K562 (cell line): Measurements from ENCODE around the gene STK24. TPM values are rescaled to one million over a fixed set of nuclear protein-coding genes. Genes with fewer than 3 reads are reported as not detected.

Experiments used
- ATAC-seq: fragments of 200-7000 bp; cut with Tn5 transposase; 3 replicates; pipeline ENCODE4 v1.9.1; 2020; ENCODE audit warnings: moderate library complexity
- BruUV-seq: library from RNA; stranded (reverse); fragments of 400-500 nt; replicated peaks from 2 replicates; lab custom pipeline; 2021; lab: Mats Ljungman, UMichigan
- CTCF ChIA-PET: fragments of 300-600 bp; formaldehyde crosslinking; extraction: SDS; loops from one replicate; lab custom pipeline; 2021; ENCODE audit warnings: low intra/inter-chr PET ratio; lab: Yijun Ruan, JAX
- POLR2A ChIA-PET: fragments of 300-600, 350-650 bp; sonication (Branson Sonifier 250); formaldehyde crosslinking; extraction: SDS; loops from one replicate; lab custom pipeline; 2021; ENCODE audit warnings: antibody characterized with exemption, inconsistent platforms; lab: Yijun Ruan, JAX
- DNase-seq, 4 experiments: peaks; one replicate each; pipeline versions ENCODE4 v3.0.0 to v3.0.0-alpha.2; 2011 to 2018; ENCODE audit warnings: low spot score in 3 of 4, mixed read lengths in 3 of 4; ENCODE audit errors: extremely low read depth in 1 of 4
- FAIRE-seq: peaks from 2 replicates; lab custom pipeline; 2011; peaks lifted over from hg19 to GRCh38; lab: Jason Lieb, UNC
- H2AFZ ChIP-seq: 2 replicates; pipeline ENCODE4 v1.6.0; 2011; ENCODE audit warnings: low read depth, low read length, control low read depth, inconsistent platforms
- H3K27ac ChIP-seq: fragments of 200-600 bp; 3 replicates; pipeline ENCODE4 v1.8.0; 2011; ENCODE audit warnings: low read depth, mild to moderate bottlenecking, control low read depth, inconsistent platforms, low read length, moderate library complexity, mixed read lengths; ENCODE audit errors: extremely low read depth
- H3K27me3 ChIP-seq, 2 experiments: fragments of 300-600 bp in 1 of 2; 2 replicates in 1 of 2; 3 replicates in 1 of 2; pipeline versions ENCODE4 v1.6.0 to v1.8.0; 2011; ENCODE audit warnings: inconsistent platforms in 2 of 2, low read length in 2 of 2, mild to moderate bottlenecking in 1 of 2, mixed read lengths in 1 of 2, moderate library complexity in 1 of 2; ENCODE audit not compliant: control insufficient read depth in 2 of 2, insufficient read depth in 2 of 2
- H3K36me3 ChIP-seq: fragments of 300-600 bp; 3 replicates; pipeline ENCODE4 v1.8.0; 2011; ENCODE audit warnings: mild to moderate bottlenecking, low read length, inconsistent platforms; ENCODE audit not compliant: control insufficient read depth, insufficient read depth
- H3K4me1 ChIP-seq, 2 experiments: fragments of 200-600 bp in 1 of 2; replicated peaks in 1 of 2; 2 replicates in 1 of 2; 3 replicates in 1 of 2; pipeline versions ENCODE4 v1.5.1 to v1.8.0; 2011; ENCODE audit warnings: inconsistent platforms in 2 of 2, low read length in 2 of 2, mild to moderate bottlenecking in 1 of 2, mixed read lengths in 1 of 2, moderate library complexity in 1 of 2; ENCODE audit not compliant: control insufficient read depth in 2 of 2, insufficient read depth in 2 of 2
- H3K4me2 ChIP-seq: 2 replicates; pipeline ENCODE4 v1.6.1; 2011; ENCODE audit warnings: low read length, control low read depth, inconsistent platforms, mixed read lengths; ENCODE audit not compliant: insufficient read depth
- H3K4me3 ChIP-seq: fragments of 200-600 bp; sonication (generic), shearing (Covaris generic); 2 replicates; pipeline ENCODE4 v1.5.1; 2016; ENCODE audit warnings: control low read depth, inconsistent platforms
- H3K79me2 ChIP-seq: fragments of 200-600 bp; 3 replicates; pipeline ENCODE4 v1.8.0; 2011; ENCODE audit warnings: low read length, inconsistent platforms; ENCODE audit not compliant: control insufficient read depth, insufficient read depth
- H3K9ac ChIP-seq, 2 experiments: 2 replicates each; pipeline versions ENCODE4 v1.6.0 to v1.6.1; 2011; ENCODE audit warnings: low read depth in 2 of 2, low read length in 2 of 2, control low read depth in 1 of 2, inconsistent platforms in 1 of 2, mild to moderate bottlenecking in 1 of 2, mixed read lengths in 1 of 2; ENCODE audit not compliant: insufficient read depth in 1 of 2
- H3K9me1 ChIP-seq: one replicate; pipeline ENCODE4 v1.6.0; 2011; ENCODE audit warnings: inconsistent platforms, mild to moderate bottlenecking, low read length, moderate library complexity; ENCODE audit not compliant: control insufficient read depth, insufficient read depth
- H3K9me3 ChIP-seq: replicated peaks from 2 replicates; pipeline ENCODE4 v1.5.1; 2011; ENCODE audit warnings: low read depth, low read length, inconsistent platforms; ENCODE audit not compliant: control insufficient read depth, insufficient read depth
- H4K20me1 ChIP-seq: replicated peaks from 2 replicates; pipeline ENCODE4 v1.6.1; 2011; ENCODE audit warnings: low read length, inconsistent platforms, mixed read lengths; ENCODE audit not compliant: control insufficient read depth, insufficient read depth
- PRMT5 ChIP-seq: sonication (generic); formaldehyde crosslinking; IDR thresholded peaks from 2 replicates; pipeline ENCODE4 v1.5.0; 2020; ENCODE audit warnings: missing genetic modification reagents
- ZNF12 ChIP-seq: sonication (generic); formaldehyde crosslinking; IDR thresholded peaks from 2 replicates; pipeline ENCODE4 v1.4.0; 2020; ENCODE audit warnings: mild to moderate bottlenecking, missing genetic modification reagents
- ZNF24 ChIP-seq: fragments of 450-650 bp; IDR thresholded peaks from 2 replicates; pipeline ENCODE4 v1.6.1; 2016
- WGBS: fragments of 100-300 bp; shearing (Covaris generic); methylation state at CpG from one replicate; pipeline ENCODE4 v1.1.6; 2016; ENCODE audit warnings: low coverage, mixed read lengths; ENCODE audit not compliant: insufficient coverage; ENCODE audit errors: missing lambda C conversion rate; 5-methylcytosine and 5-hydroxymethylcytosine counted together
- in situ Hi-C: fragments of 300-500 bp; cut with MboI; formaldehyde crosslinking; loops from 4 replicates; pipeline ENCODE4 v1.15.0; 2018; ENCODE audit warnings: inconsistent platforms, mixed read lengths
- intact Hi-C: fragments of 100-400 bp; cut with micrococcal nuclease; formaldehyde crosslinking; loops from 2 replicates; pipeline ENCODE4 v1.14.2; 2022
- polyA plus RNA-seq, 8 experiments: library from polyadenylated mRNA; depleted of rRNA in 4 of 8; stranded (reverse) in 5 of 8; unstranded in 3 of 8; fragments of >200 nt; fragmentation: Nextera tagmentation in 2 of 8; fragmentation: Illumina TruSeq in 1 of 8; extraction: Ambion mirVana in 2 of 8; extraction: Trizol in 1 of 8; gene quantifications; 2 replicates each; pipeline versions ENCODE4 v1.2.1 to v1.2.3, GENCODE V29; 2011 to 2014; ENCODE audit warnings: inconsistent platforms in 1 of 8, missing spikeins in 1 of 8
- total RNA-seq, 7 experiments: library from RNA; depleted of rRNA in 6 of 7; stranded (reverse); fragments of >200 nt in 6 of 7; fragmentation: Illumina TruSeq in 2 of 7; extraction: Trizol in 2 of 7; gene quantifications; 2 replicates each; pipeline versions ENCODE4 v1.2.1 to v1.2.3, GENCODE V29; 2011 to 2021; ENCODE audit warnings: low replicate concordance in 1 of 7
- TF ChIP-seq, protein P1 (sequence below): fragments of 250-450 bp; sonication (Bioruptor Pico); IDR thresholded peaks from 2 replicates; pipeline ENCODE4 v1.8.0; 2022; ENCODE audit warnings: inconsistent platforms, mild to moderate bottlenecking, moderate library complexity, borderline replicate concordance
- TF ChIP-seq, protein P2 (sequence below), 2 experiments: IDR thresholded peaks; 2 replicates each; pipeline ENCODE4 v1.6.1; 2011; ENCODE audit warnings: borderline replicate concordance in 1 of 2, control low read depth in 1 of 2, low read depth in 1 of 2, low read length in 1 of 2, mild to moderate bottlenecking in 1 of 2, mixed read lengths in 1 of 2, moderate library complexity in 1 of 2; ENCODE audit not compliant: insufficient read depth in 1 of 2, insufficient read length in 1 of 2, poor library complexity in 1 of 2, severe bottlenecking in 1 of 2; ENCODE audit errors: extremely low read depth in 1 of 2

Gene STK24
- total and polyA plus RNA-seq, 9 of the 15 experiments (the other 6 are each of a cell fraction or from before 2014, with no cell fraction given): 3.8 to 78.4 (median 28.2) TPM

DNA sequence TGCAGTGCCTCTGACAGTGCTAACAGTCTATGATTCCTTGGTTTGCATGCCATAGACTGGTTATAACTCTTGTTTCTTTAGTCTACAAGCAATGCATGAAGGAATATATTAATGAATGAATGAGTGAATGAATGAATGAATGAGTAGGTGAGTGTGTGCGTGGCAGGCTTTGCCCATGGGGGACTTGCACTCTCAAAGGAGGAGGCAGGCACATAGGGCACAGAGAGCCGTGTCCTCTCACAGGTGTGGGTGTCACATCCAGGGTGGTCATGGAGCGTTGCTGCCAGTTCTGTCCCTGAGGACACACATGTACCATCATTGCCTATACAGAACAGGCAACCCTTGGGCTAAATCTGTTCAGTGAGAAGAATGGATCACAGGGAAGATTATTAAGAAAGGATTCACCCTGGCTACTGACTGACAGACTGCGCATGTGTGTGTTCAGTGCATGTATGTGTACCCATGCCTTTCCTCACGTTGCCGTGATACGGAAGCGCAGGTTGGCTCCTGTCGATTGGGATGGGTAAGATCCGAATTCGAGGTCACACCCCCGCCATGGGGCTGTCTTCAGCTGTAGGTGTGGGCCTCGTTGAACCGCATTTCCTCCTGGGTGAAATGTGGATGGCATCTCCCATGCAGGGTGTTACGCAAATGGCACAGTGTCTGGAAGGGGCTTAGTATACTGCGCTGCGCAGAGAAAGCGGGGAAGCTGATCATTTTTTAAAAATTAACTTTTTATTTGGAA, 161.4 kb downstream of the STK24 start:
- ChIA-PET CTCF (no interaction called here), POLR2A (no interaction called here)
- no peaks in the 10 kb centered on the region for H4K20me1 ChIP-seq
- no peaks in the 10 kb centered on the region for H3K36me3 ChIP-seq
- intact Hi-C loops (no loop called here), in situ Hi-C loops (no loop called here)
- FAIRE-seq (no peak), ATAC-seq (no peak), DNase-seq (no peak)
- no peak overlapping the region for H3K27ac ChIP-seq
- no TSS peak for BruUV-seq
- H2AFZ ChIP-seq: no peak overlapping the region
- peaks cover 14 to 62% of the 10 kb centered on the region in 2 experiments; a peak in 4 of 5 replicates for H3K27me3 ChIP-seq
- no peaks in the 10 kb centered on the region for H3K9me1 ChIP-seq
- no peaks in the 10 kb centered on the region for H3K4me1 ChIP-seq
- no peak overlapping the region for H3K9ac ChIP-seq
- H3K4me2 ChIP-seq: no peak overlapping the region
- 15% methylated on average over 18 of the region's 18 CpGs for WGBS
- no peaks in the 10 kb centered on the region for H3K9me3 ChIP-seq
- H3K4me3 ChIP-seq: no peak overlapping the region
- no peaks in the 10 kb centered on the region for H3K79me2 ChIP-seq
- TF ChIP-seq ZNF12 (no peak), ZNF24 (0 out of 2 replicates have a peak, but pooled peaks have one; percentile 26), PRMT5 (no peak)
- TF ChIP-seq, protein P1, sequence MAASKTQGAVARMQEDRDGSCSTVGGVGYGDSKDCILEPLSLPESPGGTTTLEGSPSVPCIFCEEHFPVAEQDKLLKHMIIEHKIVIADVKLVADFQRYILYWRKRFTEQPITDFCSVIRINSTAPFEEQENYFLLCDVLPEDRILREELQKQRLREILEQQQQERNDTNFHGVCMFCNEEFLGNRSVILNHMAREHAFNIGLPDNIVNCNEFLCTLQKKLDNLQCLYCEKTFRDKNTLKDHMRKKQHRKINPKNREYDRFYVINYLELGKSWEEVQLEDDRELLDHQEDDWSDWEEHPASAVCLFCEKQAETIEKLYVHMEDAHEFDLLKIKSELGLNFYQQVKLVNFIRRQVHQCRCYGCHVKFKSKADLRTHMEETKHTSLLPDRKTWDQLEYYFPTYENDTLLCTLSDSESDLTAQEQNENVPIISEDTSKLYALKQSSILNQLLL (CRISPR knock-in tag): no peak
- TF ChIP-seq, protein P2, sequence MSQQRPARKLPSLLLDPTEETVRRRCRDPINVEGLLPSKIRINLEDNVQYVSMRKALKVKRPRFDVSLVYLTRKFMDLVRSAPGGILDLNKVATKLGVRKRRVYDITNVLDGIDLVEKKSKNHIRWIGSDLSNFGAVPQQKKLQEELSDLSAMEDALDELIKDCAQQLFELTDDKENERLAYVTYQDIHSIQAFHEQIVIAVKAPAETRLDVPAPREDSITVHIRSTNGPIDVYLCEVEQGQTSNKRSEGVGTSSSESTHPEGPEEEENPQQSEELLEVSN (IDR thresholded peaks at IDR 0.05; ENCODE audit: borderline replicate concordance in 1 of 2, extremely low read depth in 1 of 2, insufficient read depth in 1 of 2, insufficient read length in 1 of 2, low read depth in 1 of 2, low read length in 1 of 2, poor library complexity in 1 of 2, severe bottlenecking in 1 of 2): no peak
